HTR-8/SVneo (cell line): ENCODE measurements around the gene DNAJB6.

Experiments
- DNase-seq: peaks from one replicate; pipeline ENCODE4 v3.0.0; 2011; ENCODE audit warnings: low spot score, mixed read lengths; ENCODE audit not compliant: insufficient read length
- FAIRE-seq: peaks from 2 replicates; lab custom pipeline; 2011; peaks lifted over from hg19 to GRCh38; lab: Jason Lieb, UNC

DNAJB6 gene

DNA sequence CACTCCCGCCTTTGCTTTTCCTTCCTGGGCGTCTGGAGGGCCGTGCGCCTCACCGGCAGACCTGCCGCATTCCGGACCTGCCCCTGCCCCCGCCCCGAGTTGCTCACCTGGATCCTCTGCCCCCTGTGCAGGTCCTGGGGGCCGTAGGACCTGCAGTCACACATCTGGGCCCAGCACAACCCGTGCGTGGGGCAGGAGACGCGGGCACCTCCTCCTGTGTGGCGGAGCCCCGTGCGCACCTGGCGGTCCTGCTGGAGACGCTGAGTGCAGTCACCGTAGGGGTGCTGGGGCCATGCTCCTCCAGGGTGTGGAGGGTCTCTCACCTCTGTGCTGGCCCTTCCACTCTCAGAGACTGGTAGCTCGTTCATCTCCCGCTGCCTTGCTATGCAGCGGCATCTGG lies 85.5 kb downstream of the DNAJB6 start:
- FAIRE-seq, result no peak

DNA sequence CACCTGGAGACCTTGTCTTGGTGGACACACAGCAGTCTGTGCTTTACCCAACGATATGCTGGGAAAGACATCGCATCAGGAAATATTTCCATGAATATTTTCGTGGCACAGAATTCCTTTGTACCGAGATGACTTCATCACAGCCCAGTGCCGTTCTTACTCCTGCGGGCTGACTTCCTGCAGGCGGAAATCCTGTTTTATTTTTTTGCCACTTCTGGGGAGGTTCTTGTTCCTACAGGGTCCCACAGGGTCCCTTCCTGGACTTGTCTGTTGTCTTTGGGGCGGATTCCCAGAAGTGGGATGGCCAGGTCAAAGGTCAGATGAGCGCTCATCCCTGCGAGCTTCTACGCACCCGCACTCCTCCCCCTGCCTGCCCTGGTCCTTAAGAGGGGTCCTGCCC lies 86.5 kb downstream of the DNAJB6 start:
- FAIRE-seq (no peak), DNase-seq (no peak)

More for the DNA sequence above, 85.5 kb downstream of the DNAJB6 start:
- DNase-seq, result no peak

DNA sequence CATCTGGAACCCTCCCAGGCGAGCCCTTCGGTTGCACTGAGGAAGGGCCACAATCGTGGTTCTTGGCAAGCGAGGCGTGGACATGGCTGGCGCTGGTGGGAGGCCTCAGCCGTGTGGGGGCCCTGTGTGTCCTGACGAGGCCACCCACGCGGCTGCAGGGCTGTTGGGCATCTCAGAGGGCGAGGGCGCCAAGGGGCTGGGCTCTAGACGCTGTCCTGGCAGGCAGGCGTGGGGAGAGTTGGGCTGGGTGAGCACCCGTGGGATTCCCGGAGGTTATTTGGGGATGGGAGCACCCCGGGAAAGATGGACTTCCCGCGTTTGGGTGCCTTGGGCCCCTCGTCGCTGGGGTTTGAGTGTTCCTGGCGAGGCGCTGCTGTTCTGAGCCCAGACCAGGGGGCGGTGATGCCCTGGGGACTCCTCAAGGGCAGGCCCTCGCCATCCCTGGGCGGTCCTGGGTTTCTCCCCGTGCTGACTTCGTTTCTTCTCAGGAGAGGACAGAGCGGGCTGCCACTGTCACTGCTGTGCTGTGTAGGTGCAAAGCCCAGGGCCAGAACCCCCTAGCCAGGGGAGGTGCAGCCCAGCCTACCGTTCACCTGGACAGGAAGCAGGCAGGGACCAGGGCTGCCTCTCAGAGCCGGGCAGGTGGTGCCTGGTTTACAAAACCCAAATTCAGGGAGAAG lies 87.2 kb downstream of the DNAJB6 start:
- no peak for DNase-seq
- FAIRE-seq, result no peak

DNA sequence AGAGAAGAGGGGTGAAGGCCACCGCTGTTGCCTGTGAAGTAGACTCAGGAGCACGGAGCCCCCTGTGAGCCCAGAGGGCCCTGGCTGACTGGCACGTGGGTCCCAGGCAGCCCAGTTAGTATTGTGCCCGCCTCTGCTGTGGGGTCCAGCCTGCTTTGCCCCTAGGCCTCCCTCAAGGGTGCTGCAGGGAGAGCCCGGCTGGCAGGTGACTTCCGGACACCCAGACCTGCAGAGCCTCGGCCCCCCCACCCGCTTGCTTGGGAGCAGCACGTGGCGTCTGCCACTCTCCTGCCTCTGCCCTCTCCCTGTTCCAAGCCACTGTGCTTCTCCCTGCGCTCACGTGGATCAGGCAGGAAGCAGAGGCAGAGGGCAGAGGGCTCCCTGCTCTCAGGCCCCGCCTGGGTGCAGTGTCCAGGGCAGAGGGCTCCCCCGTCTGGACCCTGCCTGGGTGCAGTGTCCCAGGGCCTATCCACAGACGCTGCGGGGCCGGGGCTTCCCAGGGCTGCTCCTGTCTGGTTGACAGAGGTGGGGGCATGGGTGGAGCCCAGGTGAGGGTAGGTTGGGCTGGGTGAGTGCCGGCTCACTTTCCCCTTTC lies 88.4 kb downstream of the DNAJB6 start:
- FAIRE-seq, result no peak
- DNase-seq, result no peak

DNA sequence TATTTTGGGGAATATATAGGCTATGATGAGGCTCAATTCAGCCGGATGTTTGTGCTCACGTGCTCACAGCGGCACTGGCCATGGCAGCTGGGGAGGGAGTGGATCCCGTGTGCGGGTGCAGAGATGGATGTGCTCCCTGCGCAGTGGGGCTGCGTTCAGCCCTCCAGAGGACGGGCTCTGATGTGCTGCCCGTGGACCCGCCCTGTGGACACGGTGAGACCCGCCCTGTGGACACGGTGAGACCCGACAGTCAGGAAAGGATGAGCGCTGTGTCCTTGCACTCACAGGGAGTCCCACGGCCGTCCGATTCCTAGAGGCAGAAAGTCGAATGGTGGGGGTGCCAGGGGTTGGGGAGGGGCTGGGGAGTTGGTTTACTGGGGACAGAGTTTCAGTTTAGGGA lies 89.0 kb downstream of the DNAJB6 start:
- no peak for DNase-seq
- no peak for FAIRE-seq

DNA sequence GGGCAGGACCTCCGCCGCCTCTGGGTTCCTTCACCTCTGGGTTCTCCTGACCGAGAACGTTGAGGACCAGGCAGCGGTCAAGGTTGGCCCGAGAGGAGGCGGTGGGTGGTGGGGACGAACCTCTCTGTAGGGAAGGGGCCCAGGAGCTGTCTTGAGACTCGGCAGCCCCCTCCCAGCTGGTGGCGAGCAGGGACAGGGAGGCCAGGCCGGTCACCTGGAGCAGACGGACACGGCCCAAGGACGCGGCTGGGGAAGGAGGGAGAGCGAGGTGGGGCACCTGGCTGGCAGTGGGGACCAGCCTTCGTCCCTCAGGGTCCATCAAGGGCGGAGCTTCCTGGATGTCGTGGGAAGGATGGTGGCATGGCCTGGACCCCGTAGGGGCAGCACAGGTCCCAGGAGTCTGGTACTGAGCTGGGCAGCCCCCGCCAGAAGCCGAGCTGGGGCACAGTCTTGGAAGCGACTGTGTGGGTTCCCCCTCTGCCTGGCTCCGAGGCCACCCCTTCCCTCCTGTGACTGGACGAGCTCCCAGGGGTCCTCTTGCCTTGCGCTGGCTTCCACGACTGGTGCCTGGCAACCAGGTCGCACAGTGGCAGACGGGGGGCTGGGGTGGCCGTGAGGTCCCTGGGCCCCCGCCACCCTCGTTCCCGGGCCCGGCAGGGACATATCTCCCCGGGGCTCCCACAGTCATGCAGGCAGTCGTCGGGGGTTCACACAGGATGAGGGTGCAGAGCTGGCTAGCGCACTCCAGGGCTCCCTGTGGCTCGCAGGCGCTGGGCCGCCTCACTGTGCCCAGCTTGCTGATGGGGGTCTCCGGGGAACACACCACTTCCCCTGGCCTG lies 89.9 kb downstream of the DNAJB6 start:
- FAIRE-seq (no peak), DNase-seq (no peak)

DNA sequence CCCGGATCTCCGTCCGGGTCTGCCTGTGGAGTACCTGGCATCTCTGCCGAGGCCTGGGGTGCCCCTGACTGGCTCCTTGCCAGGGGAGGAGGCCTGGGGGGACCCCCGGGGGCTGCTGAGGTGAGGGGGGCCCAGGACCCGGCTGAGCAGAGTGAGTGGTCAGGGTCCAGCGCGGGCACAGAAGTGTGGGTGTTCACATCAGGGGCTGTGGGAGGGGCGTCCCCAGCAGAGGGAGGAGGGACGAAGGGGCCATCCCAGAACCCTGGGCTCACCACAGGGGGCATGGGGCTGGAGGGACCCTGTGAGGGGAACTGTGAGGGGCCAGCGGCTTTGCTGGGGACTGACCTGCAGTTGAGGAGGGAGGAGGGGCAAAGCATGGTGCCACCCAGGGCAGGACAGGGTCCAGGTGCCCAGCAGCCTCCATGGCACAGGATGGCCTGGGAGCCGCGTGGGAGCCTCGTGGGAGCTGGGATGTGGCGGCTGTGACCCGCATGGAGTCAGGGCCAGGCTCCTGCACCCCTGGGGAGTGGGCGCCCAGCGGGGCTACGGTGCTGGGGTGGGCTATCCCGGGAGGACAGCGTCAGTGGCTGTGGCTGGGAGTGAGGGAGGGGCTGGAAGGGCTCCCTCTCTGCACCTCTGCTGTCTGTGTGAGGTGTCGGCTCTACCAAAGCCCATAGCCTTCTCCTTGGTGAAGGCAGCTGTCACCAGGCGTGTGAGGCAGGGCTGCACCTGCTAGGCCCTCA lies 91.2 kb downstream of the DNAJB6 start:
- DNase-seq (no peak), FAIRE-seq (no peak)

DNA sequence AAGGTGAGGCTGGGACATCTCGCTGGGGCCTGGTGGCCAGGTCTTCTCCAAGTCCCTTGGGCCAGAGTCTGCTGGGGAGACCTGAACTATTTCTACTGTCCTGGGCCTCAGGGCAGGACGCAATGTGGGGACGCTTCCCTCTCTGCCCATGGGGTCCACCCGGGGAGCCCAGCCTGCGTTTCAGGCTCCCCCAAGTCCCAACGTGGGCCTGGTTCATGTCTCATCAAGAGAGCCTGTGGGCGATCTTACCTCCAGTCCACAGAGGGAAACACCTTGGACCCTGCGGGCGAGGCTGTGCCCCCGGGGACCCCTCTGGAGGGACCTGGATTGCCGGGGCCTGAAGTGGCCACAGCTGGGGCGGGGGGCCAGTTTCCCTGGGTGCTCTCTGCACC lies 91.7 kb downstream of the DNAJB6 start:
- no peak for FAIRE-seq
- DNase-seq, result no peak

DNA sequence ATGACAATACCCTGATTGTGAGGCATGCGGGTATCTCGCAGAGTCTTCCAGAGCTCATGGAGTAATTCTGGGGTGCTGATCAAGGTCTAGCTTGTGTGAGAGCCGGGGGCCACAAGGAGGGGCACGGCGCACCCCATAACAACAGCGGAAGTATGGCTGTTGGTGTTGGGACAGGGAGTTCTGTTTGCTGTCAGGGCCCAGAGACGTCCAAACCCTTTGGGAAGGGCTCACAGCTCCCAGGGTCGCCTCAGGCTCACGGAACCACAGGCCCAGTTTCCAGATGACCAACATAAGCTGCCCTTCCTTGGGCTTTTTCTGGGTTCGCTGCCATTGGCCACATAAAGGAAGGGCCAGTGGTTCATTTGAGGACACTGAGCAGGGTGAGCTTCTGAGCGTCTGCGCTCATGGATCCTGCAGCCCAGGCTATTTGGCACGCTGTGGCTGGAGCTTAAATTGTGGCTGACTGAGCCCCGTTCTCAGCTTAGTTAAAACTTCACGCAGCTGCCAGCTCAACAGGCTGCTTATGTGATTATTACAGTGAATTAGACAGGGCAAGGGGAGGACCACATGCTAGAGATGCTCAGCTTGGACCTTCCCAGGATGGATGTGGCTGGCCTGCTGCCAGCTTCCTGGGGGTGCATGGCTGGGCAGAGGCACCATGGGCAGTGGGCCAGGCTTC lies 92.3 kb downstream of the DNAJB6 start:
- DNase-seq (no peak), FAIRE-seq (no peak)

DNA sequence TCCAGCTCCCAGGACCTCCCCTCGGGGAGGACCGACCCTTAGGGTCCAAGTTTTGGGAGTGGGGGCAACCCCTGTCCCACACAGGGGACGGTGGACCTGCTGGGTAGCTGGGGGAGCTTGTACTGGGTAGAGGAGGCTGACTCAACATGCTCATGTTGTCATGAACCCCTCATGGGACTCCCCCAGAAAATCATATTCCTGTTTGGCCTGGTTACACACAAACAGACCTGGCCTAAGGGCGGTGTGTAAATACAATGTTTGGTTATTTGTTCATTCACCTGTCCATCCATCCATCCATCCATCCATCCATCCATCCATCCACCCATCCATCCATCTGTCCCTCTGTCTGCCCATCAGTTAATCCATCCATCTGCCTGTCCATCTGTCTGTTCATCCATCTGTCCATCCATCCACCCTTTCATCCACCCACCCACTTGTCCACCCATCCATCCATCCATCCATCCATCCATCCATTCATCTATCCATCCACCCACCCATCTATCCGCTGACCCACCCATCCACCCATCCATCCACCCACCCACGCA lies 92.9 kb downstream of the DNAJB6 start:
- DNase-seq (no peak), FAIRE-seq (no peak)

DNA sequence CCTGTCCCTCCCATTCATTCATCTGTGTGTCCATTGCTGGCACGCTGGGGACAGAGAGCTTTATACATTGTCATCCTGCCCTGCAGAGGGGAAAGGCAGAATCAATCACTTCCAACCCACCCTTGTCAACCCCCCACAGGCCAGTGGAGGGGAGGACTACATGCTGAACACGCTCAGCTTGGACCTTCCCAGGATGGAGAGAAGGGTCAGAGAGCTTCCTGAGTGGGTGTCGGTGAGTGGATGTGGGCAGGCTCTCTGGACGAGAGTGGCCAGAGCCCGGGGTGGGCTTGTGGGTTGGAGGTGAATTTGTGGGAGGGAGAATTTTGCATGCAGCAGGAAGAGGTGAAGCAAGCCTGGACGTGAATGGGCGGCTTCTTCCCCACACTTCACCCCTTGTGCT lies 93.9 kb downstream of the DNAJB6 start:
- FAIRE-seq (no peak), DNase-seq (no peak)

DNA sequence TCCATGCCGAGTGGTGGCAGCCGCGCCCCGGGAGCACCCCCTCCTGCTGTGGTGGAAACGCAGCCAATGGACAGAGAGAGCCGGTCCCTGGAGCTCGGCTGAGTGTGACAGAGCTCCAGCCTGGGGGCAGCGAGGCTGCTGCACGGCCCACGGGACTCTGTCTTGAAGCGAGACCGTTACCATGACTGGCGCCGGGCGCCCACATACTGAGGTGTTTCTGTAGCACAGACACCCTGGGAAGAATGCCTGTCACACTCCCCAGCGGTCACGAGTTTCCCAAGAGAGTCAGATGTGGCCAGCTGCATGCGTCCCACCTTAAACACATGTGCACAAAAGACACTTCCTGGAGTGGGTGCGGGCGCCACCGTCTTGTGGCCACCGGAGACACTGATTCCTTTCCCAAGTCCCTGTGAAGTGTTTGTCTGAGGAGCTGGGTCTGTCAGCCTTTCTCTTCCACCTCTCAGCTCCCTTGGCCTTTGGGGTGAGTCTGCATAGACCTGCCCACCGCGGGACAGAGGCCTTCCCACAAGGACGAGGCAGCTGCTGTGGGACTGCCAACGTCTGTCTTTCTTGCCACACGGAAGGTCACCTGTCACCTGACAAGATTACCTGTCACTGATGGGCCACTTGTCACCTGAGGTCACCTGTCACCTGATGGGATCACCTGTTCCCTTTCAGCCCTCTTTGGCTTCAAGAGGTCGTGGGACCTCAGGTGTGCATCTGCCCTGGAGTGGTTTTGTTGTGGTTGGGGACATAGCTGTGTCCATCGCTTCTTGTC lies 94.6 kb downstream of the DNAJB6 start:
- DNase-seq (no peak), FAIRE-seq (no peak)

DNA sequence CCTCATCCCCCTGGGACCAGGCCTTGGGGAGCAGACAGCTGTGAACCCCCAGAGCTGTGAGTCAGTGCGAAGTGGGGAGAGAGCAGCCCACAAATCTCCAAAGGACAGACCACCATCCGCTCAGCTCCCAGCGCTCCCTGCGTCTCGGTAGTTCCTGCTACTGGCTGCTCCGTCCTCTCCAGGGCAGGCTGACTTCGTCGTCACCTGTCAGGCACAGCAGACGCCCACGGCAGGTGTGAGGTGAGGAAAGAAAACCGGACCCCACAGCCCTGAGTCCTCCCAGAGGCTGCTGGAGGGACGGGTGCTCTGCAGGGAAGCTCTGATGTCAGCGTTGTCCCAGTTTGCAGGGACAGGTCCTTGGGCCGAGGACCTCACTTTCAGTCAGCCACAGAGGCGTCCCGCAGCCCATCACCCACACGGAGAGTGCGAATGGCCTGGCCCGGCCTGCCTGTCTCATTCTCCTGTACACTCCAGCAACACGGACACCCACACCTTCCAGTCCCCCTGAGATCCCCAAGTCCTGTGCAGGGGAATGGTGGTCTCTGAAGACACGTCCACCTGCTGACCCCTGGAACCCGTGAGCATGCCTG lies 95.2 kb downstream of the DNAJB6 start:
- FAIRE-seq, result no peak
- no peak for DNase-seq

DNA sequence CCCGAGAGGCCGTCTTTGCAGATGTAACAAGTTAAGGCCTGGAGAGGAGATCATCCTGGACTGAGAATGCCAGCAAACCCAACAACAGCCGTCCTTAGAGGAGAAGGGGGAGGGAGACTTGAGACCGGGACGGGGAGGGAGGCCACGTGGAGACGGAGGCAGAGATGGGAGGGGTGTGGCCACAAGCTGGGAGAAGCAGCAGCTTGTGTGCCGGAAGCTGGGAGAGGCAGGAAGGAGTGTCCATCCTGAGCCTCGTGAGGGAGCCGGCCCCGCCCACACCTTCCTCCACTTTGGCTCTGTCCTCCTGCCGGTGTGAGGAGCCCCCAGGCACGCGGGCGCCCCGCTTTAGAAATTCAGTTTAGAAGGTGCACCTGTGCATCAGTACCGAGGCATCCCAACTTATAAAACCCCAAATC lies 95.7 kb downstream of the DNAJB6 start:
- FAIRE-seq, result no peak
- DNase-seq, result no peak

DNA sequence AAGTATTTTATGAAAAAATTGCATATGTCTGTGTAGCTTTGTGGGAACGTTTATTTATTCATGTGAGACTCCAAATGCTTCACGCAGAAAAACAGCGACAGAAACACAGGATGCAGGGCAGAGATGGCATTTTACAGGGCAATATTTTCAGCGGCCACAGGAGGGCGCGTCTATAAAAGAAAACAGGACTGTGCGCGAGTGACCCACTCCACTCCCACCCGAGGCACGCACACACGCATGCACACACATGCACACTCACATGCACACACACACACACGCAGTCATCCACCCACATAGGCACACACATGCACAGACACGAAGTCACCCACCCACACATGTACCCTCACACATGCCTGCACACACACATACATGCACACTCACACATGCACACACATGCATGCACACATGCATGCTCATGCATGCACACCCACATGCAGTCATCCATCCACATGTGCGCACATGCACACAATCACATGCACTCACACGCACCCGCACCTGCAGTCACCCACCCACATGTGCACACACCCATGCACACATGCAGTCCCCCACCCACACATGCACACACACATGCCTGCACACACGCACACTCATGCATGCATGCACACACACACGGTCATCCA lies 96.3 kb downstream of the DNAJB6 start:
- peak; percentile 21 for DNase-seq
- FAIRE-seq, result peak; percentile 95

DNA sequence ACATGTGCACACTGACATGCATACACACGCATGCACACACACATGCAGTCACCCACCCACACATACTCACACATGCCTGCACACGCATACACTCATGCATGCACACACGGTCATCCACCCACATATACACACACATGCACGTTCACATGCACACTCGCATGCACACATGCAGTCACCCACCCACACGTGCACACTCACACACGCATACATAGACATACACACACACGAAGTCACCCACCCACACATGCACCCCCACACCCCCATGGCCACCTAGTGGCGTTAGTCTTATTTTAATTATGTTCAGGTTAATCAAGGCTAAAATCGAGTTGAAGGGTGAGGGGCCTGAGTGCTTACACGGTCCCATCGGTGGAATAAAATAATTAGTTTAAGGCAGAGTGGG lies 96.8 kb downstream of the DNAJB6 start:
- FAIRE-seq (no peak), DNase-seq (no peak)

DNA sequence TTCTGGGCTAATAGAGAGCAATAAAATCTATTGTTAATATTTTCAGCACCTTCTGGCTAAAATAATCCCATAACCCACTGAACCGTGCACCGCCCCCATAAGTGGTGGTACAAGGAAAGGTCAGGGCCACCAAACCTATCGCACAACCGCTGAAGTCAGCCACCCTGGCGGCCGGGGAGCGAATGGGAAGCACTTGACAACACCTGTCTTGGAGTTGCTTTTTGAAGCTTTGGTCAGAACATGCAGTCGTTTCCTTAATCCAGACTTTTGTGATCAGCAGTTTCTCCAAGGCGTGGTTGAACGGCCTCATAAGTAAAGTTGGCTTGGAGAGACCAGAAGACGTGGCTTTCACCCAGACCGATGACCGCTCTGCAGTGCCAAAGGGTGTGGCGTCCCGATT lies 97.4 kb downstream of the DNAJB6 start:
- DNase-seq, result no peak
- no peak for FAIRE-seq

DNA sequence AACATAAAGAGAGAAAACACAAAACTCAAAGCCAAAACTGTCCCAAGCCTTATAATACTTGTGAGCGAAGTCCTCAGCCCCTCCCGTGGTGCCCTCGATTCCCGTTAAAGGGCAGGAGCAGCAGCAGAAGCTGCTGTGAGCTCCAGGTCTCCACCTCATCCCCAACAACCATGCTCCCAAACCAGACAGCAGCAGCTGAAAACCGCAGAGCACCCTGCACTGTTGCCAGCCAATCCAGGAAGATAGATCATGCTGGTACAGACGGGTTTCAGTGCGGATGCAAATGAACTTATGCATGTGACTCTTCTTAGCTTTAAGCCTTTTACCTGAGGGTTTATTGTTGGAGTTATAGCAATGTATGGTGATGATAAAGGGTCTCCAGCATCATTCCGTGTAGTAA lies 97.9 kb downstream of the DNAJB6 start:
- FAIRE-seq (no peak), DNase-seq (no peak)
